ENCODE results near the gene BBS12. TPM values are rescaled to one million over a fixed set of nuclear protein-coding genes. Genes with fewer than 3 reads are reported as not detected.

Gene BBS12
- total and polyA plus RNA-seq, 2 donors (not counting 3 experiments of a cell fraction or from before 2014, with no cell fraction given), result 0.91 to 2.3 TPM

DNA sequence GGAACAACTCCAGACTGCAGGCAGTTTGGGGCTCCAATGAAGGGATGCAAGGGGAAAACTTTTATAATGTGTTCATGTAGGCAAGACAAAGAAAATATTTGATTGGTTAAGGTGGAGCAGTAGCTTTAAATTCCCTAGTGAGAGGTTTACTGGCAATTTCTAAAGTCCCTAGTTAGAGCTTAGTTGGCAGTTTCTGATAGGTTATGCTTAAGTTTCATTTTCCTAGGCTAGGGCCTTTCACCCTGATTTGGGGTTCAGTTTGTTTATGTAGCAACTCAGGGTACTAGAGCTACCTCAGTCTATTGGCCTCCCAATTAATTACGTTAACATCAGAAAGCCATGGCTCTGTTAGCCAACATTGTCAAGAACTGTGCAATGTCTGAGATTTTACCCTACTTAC lies 14.6 kb downstream of the BBS12 start:
- H2AFZ ChIP-seq (ENCODE audit: low read depth, low read length), result no peak overlapping the region

More for the DNA sequence above, 14.6 kb downstream of the BBS12 start:
- dilution Hi-C loops (cut with MboI; ENCODE audit: extremely low pct_ligation_motif_present, low sequenced_read_pairs) (no loop called here), intact Hi-C loops (cut with micrococcal nuclease) (no loop called here)
- no TSS peak for BruUV-seq (replicated peaks)
- ChIA-PET CTCF (interaction anchor here (1.5 to 1.9 kb wide), 2 partner anchors 9 to 11 kb away, joined by 5 to 9 read pairs; no protein-coding TSS in a partner anchor), POLR2A (no interaction called here)
- no peaks in the 10 kb centered on the region for H3K4me1 ChIP-seq (ENCODE audit: control insufficient read depth, extremely low read depth, insufficient read depth, low read length)
- no peak overlapping the region for H3K9ac ChIP-seq (replicated peaks; ENCODE audit: extremely low read depth, insufficient read depth, low read length)
- no peaks in the 10 kb centered on the region for H4K20me1 ChIP-seq (replicated peaks; ENCODE audit: control insufficient read depth, extremely low read depth, insufficient read depth, low read length)
- H3K27ac ChIP-seq (ENCODE audit: insufficient read depth, low read depth, low read length), result no peak overlapping the region
- no peak overlapping the region for H3K4me3 ChIP-seq (replicated peaks in 1 of 3; ENCODE audit: insufficient read depth in 1 of 3, low read depth in 1 of 3, low read length in 3 of 3)
- no peaks in the 10 kb centered on the region for H3K9me1 ChIP-seq (replicated peaks; ENCODE audit: control insufficient read depth, extremely low read depth, insufficient read depth, low read length)
- no peaks in the 10 kb centered on the region for H3K36me3 ChIP-seq (ENCODE audit: control insufficient read depth in 2 of 2, extremely low read depth in 1 of 2, insufficient read depth in 2 of 2, low read length in 2 of 2)
- H3K4me2 ChIP-seq (ENCODE audit: insufficient read depth, low read length), result no peak overlapping the region
- no peak for DNase-seq (ENCODE audit: low read depth, low spot score)
- H3K27me3 ChIP-seq (ENCODE audit: control insufficient read depth in 2 of 2, insufficient read depth in 2 of 2, low read length in 2 of 2), result no peaks in the 10 kb centered on the region
- no peak for FAIRE-seq
- H3K9me3 ChIP-seq (replicated peaks; ENCODE audit: control insufficient read depth, insufficient read depth, low read length), result no peaks in the 10 kb centered on the region
- H3K79me2 ChIP-seq (ENCODE audit: control insufficient read depth, insufficient read depth, low read length), result no peaks in the 10 kb centered on the region
- TF ChIP-seq FOS (IDR thresholded peaks at IDR 0.05; ENCODE audit: borderline replicate concordance, insufficient read depth, low read length), result no peak
- TF ChIP-seq JUN (IDR thresholded peaks at IDR 0.05; ENCODE audit: borderline replicate concordance, insufficient read depth, insufficient read length, low read depth), result no peak
- TF ChIP-seq GATA2 (IDR thresholded peaks at IDR 0.05; ENCODE audit: insufficient read depth, insufficient read length, low read depth, low read length), result no peak
- no peak for TF ChIP-seq POLR2AphosphoS5 (IDR thresholded peaks at IDR 0.05; ENCODE audit: insufficient read depth, low read depth, low read length)
- no peak for TF ChIP-seq POLR2A (IDR thresholded peaks at IDR 0.05; ENCODE audit: low read depth, low read length)
- no peak for TF ChIP-seq MYC (IDR thresholded peaks at IDR 0.05; ENCODE audit: low read depth, low read length)
- TF ChIP-seq EZH2 (IDR thresholded peaks at IDR 0.05; ENCODE audit: borderline replicate concordance, low read depth, low read length, severe bottlenecking), result no peak
- no peak for TF ChIP-seq CTCF (IDR thresholded peaks at IDR 0.05; ENCODE audit: extremely low read depth in 1 of 2, insufficient read depth in 1 of 2, low read depth in 1 of 2, low read length in 2 of 2)
- TF ChIP-seq MAX (IDR thresholded peaks at IDR 0.05; ENCODE audit: insufficient read depth, insufficient read length), result no peak

Data from endothelial cell of umbilical vein (primary cell).